Upper lobe of left lung (tissue), 6 donors: Measurements from ENCODE around the gene CABP1. TPM values are rescaled to one million over a fixed set of nuclear protein-coding genes. Genes with fewer than 3 reads are reported as not detected.

Experiments used
- ATAC-seq, 2 donors: fragments of 200-7000 bp; cut with Tn5 transposase; one replicate each; pipeline ENCODE4 v1.9.1; 2022; ENCODE audit warnings: mild to moderate bottlenecking in 2 of 2, moderate library complexity in 2 of 2; ENCODE audit not compliant: low FRiP score in 2 of 2
- DNase-seq, 2 donors: peaks; one replicate each; pipeline ENCODE4 v3.0.0-alpha.2; 2019 to 2020
- H3K27ac ChIP-seq, 4 donors: fragments of 200-600 bp; sonication (generic); one replicate each; pipeline ENCODE4 v1.5.1; 2016 to 2019
- H3K27me3 ChIP-seq, 4 donors: fragments of 200-600 bp; sonication (generic); one replicate each; pipeline ENCODE4 v1.5.1; 2017 to 2019
- H3K36me3 ChIP-seq, 4 donors: fragments of 200-600 bp; sonication (generic); one replicate each; pipeline ENCODE4 v1.5.1; 2016 to 2019
- H3K4me1 ChIP-seq, 4 donors: fragments of 200-600 bp; sonication (generic); one replicate each; pipeline ENCODE4 v1.5.1; 2018 to 2019
- H3K4me3 ChIP-seq, 4 donors: fragments of 200-600 bp; sonication (generic); one replicate each; pipeline ENCODE4 v1.5.1; 2017 to 2019; ENCODE audit warnings: mild to moderate bottlenecking in 2 of 4, moderate library complexity in 1 of 4
- H3K9me3 ChIP-seq, 4 donors: fragments of 200-600 bp; sonication (generic); one replicate each; pipeline ENCODE4 v1.5.1; 2018 to 2019
- EP300 ChIP-seq, 4 donors: sonication (generic); formaldehyde crosslinking; IDR thresholded peaks; one replicate each; pipeline ENCODE4 v1.5.1; 2017; ENCODE audit warnings: antibody characterized with exemption in 4 of 4, control low read depth in 2 of 4
- POLR2A ChIP-seq, 4 donors: fragments of 450-650 bp; IDR thresholded peaks; one replicate each; pipeline ENCODE4 v1.5.1; 2016 to 2017; ENCODE audit warnings: antibody characterized with exemption in 4 of 4, mild to moderate bottlenecking in 2 of 4
- POLR2AphosphoS5 ChIP-seq, 2 donors: sonication (generic); formaldehyde crosslinking; IDR thresholded peaks; one replicate each; pipeline ENCODE4 v1.5.1; 2017; ENCODE audit warnings: antibody characterized with exemption in 2 of 2
- WGBS, 2 donors: methylation state at CpG; one replicate each; pipeline ENCODE4 v1.1.5; 2017 to 2018; 5-methylcytosine and 5-hydroxymethylcytosine counted together
- total RNA-seq, 6 donors: library from RNA; depleted of rRNA in 4 of 6; stranded (reverse); fragments of >200 nt in 4 of 6; gene quantifications; one replicate each; pipeline versions ENCODE4 v1.1.0 to v1.2.1, GENCODE V29; 2016 to 2021
- TF ChIP-seq, protein P1 (sequence below), 6 experiments: fragments of 450-650 bp in 4 of 6; fragments of 200-600 bp in 2 of 6; sonication (generic) in 2 of 6; IDR thresholded peaks; one replicate each; pipeline ENCODE4 v1.5.1; 2016 to 2019; ENCODE audit warnings: antibody characterized with exemption in 6 of 6
- donor health status: DM: no; HTN: no; CAD: no; lungs with moderate emphysema.
- donor health status: DM: no; HTN: yes; CAD: no; lungs with severe emphysema.

The CABP1 gene
- total RNA-seq, 6 donors from 2014 or later = 1.2 to 2.1 TPM; not detected in 4

DNA sequence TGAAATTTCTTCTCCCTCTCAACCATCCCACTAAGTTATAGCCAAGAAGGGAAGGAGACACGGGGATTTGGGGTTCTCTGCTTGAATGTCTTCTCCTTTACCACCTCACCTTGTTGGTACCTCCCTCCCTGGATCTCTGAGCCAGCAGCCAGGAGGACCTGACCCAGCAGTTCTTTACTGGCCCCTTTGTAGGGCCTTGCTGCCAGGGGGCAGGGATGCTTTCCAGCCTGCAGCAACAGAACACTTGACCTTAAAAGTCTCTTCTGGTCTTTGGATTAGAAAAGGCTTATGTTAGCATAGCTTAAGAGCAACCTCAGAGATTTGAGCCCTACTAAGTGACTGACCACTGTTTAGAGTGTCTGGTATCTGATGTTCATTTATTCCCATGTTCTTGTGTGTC is 56.9 kb downstream of the CABP1 start:
- ATAC-seq = no peak
- H3K9me3 ChIP-seq = no peaks in the 10 kb centered on the region
- H3K4me1 ChIP-seq = peaks cover 10 to 51% (median 23%) of the 10 kb centered on the region in 4 donors
- no peak for DNase-seq
- 69 to 86% methylated on average over 1 of the region's 1 CpG for WGBS, 2 donors
- H3K36me3 ChIP-seq = peaks cover 5 to 83% (median 58%) of the 10 kb centered on the region in 4 donors
- no peak overlapping the region for H3K4me3 ChIP-seq
- no peaks in the 10 kb centered on the region for H3K27me3 ChIP-seq
- TF ChIP-seq POLR2AphosphoS5 (IDR thresholded peaks at IDR 0.05) (no peak), POLR2A (IDR thresholded peaks at IDR 0.05) (no peak), EP300 (IDR thresholded peaks at IDR 0.05) (no peak)
- TF ChIP-seq, protein P1, sequence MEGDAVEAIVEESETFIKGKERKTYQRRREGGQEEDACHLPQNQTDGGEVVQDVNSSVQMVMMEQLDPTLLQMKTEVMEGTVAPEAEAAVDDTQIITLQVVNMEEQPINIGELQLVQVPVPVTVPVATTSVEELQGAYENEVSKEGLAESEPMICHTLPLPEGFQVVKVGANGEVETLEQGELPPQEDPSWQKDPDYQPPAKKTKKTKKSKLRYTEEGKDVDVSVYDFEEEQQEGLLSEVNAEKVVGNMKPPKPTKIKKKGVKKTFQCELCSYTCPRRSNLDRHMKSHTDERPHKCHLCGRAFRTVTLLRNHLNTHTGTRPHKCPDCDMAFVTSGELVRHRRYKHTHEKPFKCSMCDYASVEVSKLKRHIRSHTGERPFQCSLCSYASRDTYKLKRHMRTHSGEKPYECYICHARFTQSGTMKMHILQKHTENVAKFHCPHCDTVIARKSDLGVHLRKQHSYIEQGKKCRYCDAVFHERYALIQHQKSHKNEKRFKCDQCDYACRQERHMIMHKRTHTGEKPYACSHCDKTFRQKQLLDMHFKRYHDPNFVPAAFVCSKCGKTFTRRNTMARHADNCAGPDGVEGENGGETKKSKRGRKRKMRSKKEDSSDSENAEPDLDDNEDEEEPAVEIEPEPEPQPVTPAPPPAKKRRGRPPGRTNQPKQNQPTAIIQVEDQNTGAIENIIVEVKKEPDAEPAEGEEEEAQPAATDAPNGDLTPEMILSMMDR (IDR thresholded peaks at IDR 0.05) = no peak
- peak overlapping the region in 1 of 4 donors; percentile 32 for H3K27ac ChIP-seq

- peaks cover 5 to 87% (median 58%) of the 10 kb centered on the region in 4 donors for H3K36me3 ChIP-seq
- no peak overlapping the region for H3K4me3 ChIP-seq
- peak overlapping the region; percentile 7 to 77 (median 58) for H3K27ac ChIP-seq
- ATAC-seq (peak in 1 of 2 donors; percentile 53), DNase-seq (peak in 1 of 2 donors; percentile 38)
- TF ChIP-seq, protein P1 (IDR thresholded peaks at IDR 0.05) = no peak
- peak in 1 of 2 donors; percentile 10 for TF ChIP-seq POLR2AphosphoS5 (IDR thresholded peaks at IDR 0.05)
- no peak for TF ChIP-seq EP300 (IDR thresholded peaks at IDR 0.05)
- TF ChIP-seq POLR2A (IDR thresholded peaks at IDR 0.05) = no peak
- H3K4me1 ChIP-seq = peaks cover 19 to 50% (median 19%) of the 10 kb centered on the region in 4 donors
- WGBS, 2 donors = 45 to 63% methylated on average over 3 of the region's 3 CpGs
- no peaks in the 10 kb centered on the region for H3K9me3 ChIP-seq
- H3K27me3 ChIP-seq = no peaks in the 10 kb centered on the region
Measured at GRCh38 chr12:120698665-120699064, 58.2 kb downstream of the CABP1 start.

- Histone ChIP-seq H3K4me1 (peaks cover 19 to 51% (median 23%) of the 10 kb centered on the region in 4 donors), H3K27ac (peak overlapping the region in 2 of 4 donors; percentile 65 to 77), H3K27me3 (no peaks in the 10 kb centered on the region), H3K9me3 (no peaks in the 10 kb centered on the region), H3K36me3 (peaks cover 5 to 78% (median 50%) of the 10 kb centered on the region in 4 donors), H3K4me3 (no peak overlapping the region)
- WGBS, 2 donors = 90 to 93% methylated on average over 7 of the region's 7 CpGs
- no peak for ATAC-seq
- no peak for DNase-seq
- TF ChIP-seq POLR2A (IDR thresholded peaks at IDR 0.05) (no peak), POLR2AphosphoS5 (IDR thresholded peaks at IDR 0.05) (no peak), EP300 (IDR thresholded peaks at IDR 0.05) (no peak)
- TF ChIP-seq, protein P1 (IDR thresholded peaks at IDR 0.05) = no peak
Measured at GRCh38 chr12:120699553-120699952, 59.1 kb downstream of the CABP1 start.

DNA sequence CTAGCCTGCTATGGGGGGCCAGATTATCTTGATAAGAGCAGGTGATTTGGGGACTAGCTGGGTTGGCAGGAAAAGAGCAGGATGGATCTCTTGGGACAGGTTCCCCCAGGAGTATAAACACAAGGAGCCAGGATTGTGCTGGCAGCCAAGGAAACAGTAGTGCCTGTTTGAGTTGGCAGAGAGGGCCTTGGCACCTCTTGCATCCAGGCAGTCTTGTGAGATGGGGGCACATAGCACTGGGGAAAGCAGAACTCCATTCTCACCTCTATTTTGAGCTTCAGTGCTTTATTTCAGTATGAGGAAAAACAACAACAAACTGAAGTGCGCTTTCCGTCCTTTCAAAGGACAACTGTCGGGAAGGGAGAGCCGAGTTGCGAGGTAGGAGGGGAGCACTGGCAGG is 60.5 kb downstream of the CABP1 start:
- Histone ChIP-seq H3K27ac (no peak overlapping the region), H3K36me3 (peaks cover 0 to 65% (median 38%) of the 10 kb centered on the region in 4 donors), H3K9me3 (no peaks in the 10 kb centered on the region), H3K27me3 (no peaks in the 10 kb centered on the region), H3K4me1 (peaks cover 19 to 46% (median 23%) of the 10 kb centered on the region in 4 donors), H3K4me3 (no peak overlapping the region)
- DNase-seq (no peak), ATAC-seq (no peak)
- WGBS, 2 donors = 94 to 95% methylated on average over 5 of the region's 5 CpGs
- TF ChIP-seq EP300 (IDR thresholded peaks at IDR 0.05) (no peak), POLR2AphosphoS5 (IDR thresholded peaks at IDR 0.05) (no peak), POLR2A (IDR thresholded peaks at IDR 0.05) (no peak)
- TF ChIP-seq, protein P1 (IDR thresholded peaks at IDR 0.05) = no peak

- no peaks in the 10 kb centered on the region for H3K9me3 ChIP-seq
- H3K36me3 ChIP-seq = peaks cover 0 to 47% (median 24%) of the 10 kb centered on the region in 4 donors
- ATAC-seq = no peak
- H3K4me3 ChIP-seq = no peak overlapping the region
- H3K27ac ChIP-seq = peak overlapping the region in 3 of 4 donors; percentile 15 to 70 (median 47)
- TF ChIP-seq POLR2A (IDR thresholded peaks at IDR 0.05) (no peak), EP300 (IDR thresholded peaks at IDR 0.05) (no peak), POLR2AphosphoS5 (IDR thresholded peaks at IDR 0.05) (no peak)
- TF ChIP-seq, protein P1 (IDR thresholded peaks at IDR 0.05) = no peak
- H3K27me3 ChIP-seq = no peaks in the 10 kb centered on the region
- no peak for DNase-seq
- WGBS, 2 donors = 100% methylated on average over 1 of the region's 1 CpG
- H3K4me1 ChIP-seq = peaks cover 10 to 41% (median 23%) of the 10 kb centered on the region in 4 donors
Measured at GRCh38 chr12:120702637-120703036, 62.2 kb downstream of the CABP1 start.
